Measurements from ENCODE around the gene PKP4. TPM values are rescaled to one million over a fixed set of nuclear protein-coding genes. Genes with fewer than 3 reads are reported as not detected.

The PKP4 gene
- polyA plus RNA-seq, 1 experiment = 47.0 TPM

DNA sequence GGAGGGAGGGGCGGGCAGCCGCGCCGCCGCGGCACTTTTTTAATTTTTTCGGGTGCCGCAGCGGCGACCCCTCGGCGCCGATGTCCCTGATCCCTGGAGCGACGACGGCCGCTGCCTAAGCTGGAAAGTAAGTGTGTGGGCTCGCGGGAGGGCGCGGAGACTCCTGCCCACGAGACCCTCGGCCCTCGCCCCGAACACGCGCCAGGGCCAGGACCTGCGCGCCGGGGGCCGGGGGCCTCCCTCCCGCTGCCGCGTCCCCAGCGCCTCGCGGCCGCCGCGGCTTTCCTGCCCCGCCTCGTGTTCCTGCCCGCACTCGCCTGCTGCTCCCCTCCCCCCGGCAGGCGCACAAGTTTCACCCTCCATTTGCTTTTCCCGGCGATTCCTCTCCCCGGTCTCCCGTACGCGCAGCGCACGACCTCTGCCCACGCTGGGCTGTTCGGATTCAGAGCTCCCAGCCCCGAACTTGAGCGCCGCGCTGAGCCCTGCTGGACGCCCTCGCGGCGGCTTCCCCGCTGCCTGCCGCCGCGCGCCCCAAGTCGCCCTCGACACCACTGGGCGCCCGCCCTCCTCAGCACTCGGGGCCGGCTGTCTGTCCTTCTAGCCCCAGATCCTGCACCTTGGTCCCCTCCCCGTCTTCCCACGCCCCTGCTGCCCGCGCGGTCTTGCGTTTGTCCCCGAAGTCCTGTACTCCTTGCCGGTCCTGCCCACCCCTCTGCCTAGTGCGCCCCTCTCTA, 507 bp downstream of the PKP4 start:
- DNase-seq (ENCODE audit: low read depth) = no peak
- no peaks in the 10 kb centered on the region for H3K27me3 ChIP-seq (ENCODE audit: control insufficient read depth, insufficient read depth, low read length)
- TF ChIP-seq, protein P1, sequence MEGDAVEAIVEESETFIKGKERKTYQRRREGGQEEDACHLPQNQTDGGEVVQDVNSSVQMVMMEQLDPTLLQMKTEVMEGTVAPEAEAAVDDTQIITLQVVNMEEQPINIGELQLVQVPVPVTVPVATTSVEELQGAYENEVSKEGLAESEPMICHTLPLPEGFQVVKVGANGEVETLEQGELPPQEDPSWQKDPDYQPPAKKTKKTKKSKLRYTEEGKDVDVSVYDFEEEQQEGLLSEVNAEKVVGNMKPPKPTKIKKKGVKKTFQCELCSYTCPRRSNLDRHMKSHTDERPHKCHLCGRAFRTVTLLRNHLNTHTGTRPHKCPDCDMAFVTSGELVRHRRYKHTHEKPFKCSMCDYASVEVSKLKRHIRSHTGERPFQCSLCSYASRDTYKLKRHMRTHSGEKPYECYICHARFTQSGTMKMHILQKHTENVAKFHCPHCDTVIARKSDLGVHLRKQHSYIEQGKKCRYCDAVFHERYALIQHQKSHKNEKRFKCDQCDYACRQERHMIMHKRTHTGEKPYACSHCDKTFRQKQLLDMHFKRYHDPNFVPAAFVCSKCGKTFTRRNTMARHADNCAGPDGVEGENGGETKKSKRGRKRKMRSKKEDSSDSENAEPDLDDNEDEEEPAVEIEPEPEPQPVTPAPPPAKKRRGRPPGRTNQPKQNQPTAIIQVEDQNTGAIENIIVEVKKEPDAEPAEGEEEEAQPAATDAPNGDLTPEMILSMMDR (IDR thresholded peaks at IDR 0.05; ENCODE audit: insufficient read depth, low read depth, low read length) = peak; percentile 27
- H3K4me3 ChIP-seq (ENCODE audit: low read depth, low read length) = peak overlapping the region; percentile 97
- POLR2A ChIA-PET = interaction anchor here (0.5 to 0.7 kb wide), 2 partner anchors 44 to 154 kb away, joined by 3 read pairs; no protein-coding TSS in a partner anchor
- CTCF ChIA-PET = interaction anchor here (0.9 to 3.3 kb wide), 8 partner anchors 9 to 424 kb away, joined by 3 to 16 read pairs (median 4); no protein-coding TSS in a partner anchor
- H3K36me3 ChIP-seq (ENCODE audit: control insufficient read depth, insufficient read depth, low read length) = no peaks in the 10 kb centered on the region

DNA sequence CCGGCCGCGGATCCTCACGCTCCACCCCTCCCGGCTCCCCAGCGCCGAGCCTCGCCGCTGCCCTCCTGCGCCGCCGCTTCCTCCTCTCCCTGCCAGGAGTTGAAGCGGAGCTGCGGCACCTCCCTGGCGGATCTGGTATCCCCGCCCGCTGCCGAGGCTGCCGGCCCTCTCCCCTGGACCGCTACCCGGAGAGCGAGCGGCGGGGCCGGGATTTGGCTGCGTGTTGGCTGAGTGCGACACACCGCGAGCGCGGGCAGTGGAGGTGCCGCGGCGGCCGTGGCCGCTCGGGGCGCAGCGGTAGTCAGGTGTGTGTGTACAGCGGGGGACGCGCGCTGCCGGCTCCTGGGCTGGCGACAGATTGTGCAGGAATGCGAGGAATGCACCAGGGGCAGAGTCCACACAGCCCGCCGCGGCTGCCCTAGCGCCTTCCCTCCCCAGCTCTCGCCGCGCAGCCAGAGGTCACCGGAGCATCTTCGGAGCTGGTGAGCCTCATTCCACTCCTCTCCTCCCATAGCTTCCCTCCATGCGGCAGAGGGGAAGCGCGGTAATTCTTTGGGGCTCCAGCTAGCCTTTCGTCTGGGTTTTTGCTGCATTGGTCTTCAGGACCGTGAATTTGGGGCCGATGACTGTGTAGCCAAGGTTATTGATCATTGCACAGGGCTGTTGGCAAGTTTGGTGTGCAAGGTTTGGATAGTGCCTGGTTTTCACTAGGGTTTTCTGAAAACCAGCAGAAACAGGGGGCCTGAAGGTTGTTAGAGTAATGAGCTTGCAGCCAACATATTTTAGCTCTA, 1.3 kb downstream of the PKP4 start:
- Histone ChIP-seq H3K4me3 (ENCODE audit: low read depth, low read length) (peak overlapping the region; percentile 97), H3K36me3 (ENCODE audit: control insufficient read depth, insufficient read depth, low read length) (no peaks in the 10 kb centered on the region), H3K27me3 (ENCODE audit: control insufficient read depth, insufficient read depth, low read length) (no peaks in the 10 kb centered on the region)
- DNase-seq (ENCODE audit: low read depth) = no peak
- TF ChIP-seq, protein P1 (IDR thresholded peaks at IDR 0.05; ENCODE audit: insufficient read depth, low read depth, low read length) = peak; percentile 28; the same call in 1 of the 2 replicates
- POLR2A ChIA-PET = interaction anchor here (0.7 kb wide), 2 partner anchors 43 to 71 kb away, joined by 3 read pairs; no protein-coding TSS in a partner anchor
- CTCF ChIA-PET = interaction anchor here (0.6 to 3.3 kb wide), 15 partner anchors 8 to 434 kb away, joined by 3 to 16 read pairs (median 3); no protein-coding TSS in a partner anchor

DNA sequence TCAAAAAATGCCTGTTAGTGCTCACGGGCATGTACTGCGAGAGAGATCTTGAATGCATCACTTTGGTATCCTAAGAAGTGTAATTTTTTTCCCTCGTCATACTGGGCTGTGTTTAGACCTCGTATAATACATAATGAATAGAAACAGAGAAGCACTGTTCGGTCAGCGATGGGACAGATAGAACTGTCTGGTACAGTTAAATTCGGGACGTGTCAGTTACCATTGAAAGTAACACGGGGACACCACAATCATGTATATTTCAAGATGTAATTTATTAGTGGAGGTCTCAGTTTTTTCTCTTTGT, 1.8 kb downstream of the PKP4 start:
- H3K27me3 ChIP-seq (ENCODE audit: control insufficient read depth, insufficient read depth, low read length) = no peaks in the 10 kb centered on the region
- ChIA-PET CTCF (interaction anchor here (0.6 to 3.3 kb wide), 15 partner anchors 8 to 434 kb away, joined by 3 to 16 read pairs (median 3); no protein-coding TSS in a partner anchor), POLR2A (interaction anchor here (0.7 kb wide), 1 partner anchor 375 kb away, joined by 3 read pairs; no protein-coding TSS in a partner anchor)
- DNase-seq (ENCODE audit: low read depth) = no peak
- peak overlapping the region; percentile 97 for H3K4me3 ChIP-seq (ENCODE audit: low read depth, low read length)
- TF ChIP-seq, protein P1 (IDR thresholded peaks at IDR 0.05; ENCODE audit: insufficient read depth, low read depth, low read length) = no peak
- H3K36me3 ChIP-seq (ENCODE audit: control insufficient read depth, insufficient read depth, low read length) = no peaks in the 10 kb centered on the region

DNA sequence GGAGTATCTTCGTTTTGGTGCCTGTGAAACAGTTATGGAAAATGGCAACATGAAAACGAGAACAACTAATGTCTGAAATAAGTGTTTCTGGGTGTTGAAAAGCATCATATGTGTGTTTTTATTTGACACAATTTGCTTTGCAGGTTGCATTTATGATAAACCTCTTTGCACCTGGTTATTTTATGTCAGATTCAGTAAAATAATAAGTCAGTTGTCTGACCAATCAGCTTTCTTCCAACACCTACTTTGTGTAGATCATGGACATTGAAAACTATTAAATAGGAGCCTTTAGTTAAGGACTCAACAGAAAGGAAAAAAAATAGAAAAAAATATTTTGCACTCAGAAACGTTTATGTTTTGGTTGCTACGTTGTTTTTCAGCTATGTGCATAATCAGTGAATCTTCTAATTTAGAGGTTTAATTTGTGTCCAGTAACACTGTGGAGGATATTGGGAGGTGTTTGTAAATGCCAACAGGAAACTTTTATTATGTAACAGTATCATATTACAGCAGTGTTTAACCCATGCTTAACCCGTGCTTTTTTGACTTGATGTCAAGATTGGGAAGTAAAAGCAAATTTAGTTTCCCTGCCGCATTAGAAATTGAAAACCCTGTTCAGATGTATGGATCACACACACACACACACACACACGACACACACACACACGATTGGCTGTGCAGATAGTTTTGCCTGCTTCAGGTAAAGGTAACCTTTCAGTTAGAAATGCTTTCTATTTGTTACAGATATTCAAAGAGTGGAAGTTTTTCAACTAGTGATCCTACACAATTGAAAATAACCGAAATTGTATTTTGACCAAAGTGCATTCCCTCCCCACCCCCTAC, 2.6 kb downstream of the PKP4 start:
- CTCF ChIA-PET = interaction anchor here (0.6 to 3.3 kb wide), 6 partner anchors 49 to 435 kb away, joined by 3 to 16 read pairs (median 4); no protein-coding TSS in a partner anchor
- no peaks in the 10 kb centered on the region for H3K27me3 ChIP-seq (ENCODE audit: control insufficient read depth, insufficient read depth, low read length)
- POLR2A ChIA-PET = interaction anchor here (0.7 kb wide), 1 partner anchor 376 kb away, joined by 3 read pairs; no protein-coding TSS in a partner anchor
- no peaks in the 10 kb centered on the region for H3K36me3 ChIP-seq (ENCODE audit: control insufficient read depth, insufficient read depth, low read length)
- H3K4me3 ChIP-seq (ENCODE audit: low read depth, low read length) = peak overlapping the region; percentile 97
- TF ChIP-seq, protein P1 (IDR thresholded peaks at IDR 0.05; ENCODE audit: insufficient read depth, low read depth, low read length) = no peak
- DNase-seq (ENCODE audit: low read depth) = no peak

Measured in BJ (cell line).